Sigmoid colon (tissue), 7 donors: ENCODE results near the gene ARL6IP4. TPM values are rescaled to one million over a fixed set of nuclear protein-coding genes. Genes with fewer than 3 reads are reported as not detected.
A peak's percentile ranks its signal among the peaks of the same experiment; 100 is the strongest.

ENCODE experiments used
- DNase-seq: peaks from one replicate; pipeline ENCODE4 v3.0.0-alpha.2; 2019
- H3K27ac ChIP-seq, 4 donors: fragments of 200-600 bp; sonication (generic); one replicate each; pipeline ENCODE4 v1.5.1; 2016 to 2019; ENCODE audit warnings: mild to moderate bottlenecking in 1 of 4
- H3K27me3 ChIP-seq, 3 donors: fragments of 200-600 bp; sonication (generic); one replicate each; pipeline ENCODE4 v1.5.1; 2019; ENCODE audit warnings: mild to moderate bottlenecking in 1 of 3
- H3K36me3 ChIP-seq, 4 donors: fragments of 200-600 bp; sonication (generic); one replicate each; pipeline ENCODE4 v1.5.1; 2016 to 2019
- H3K4me1 ChIP-seq, 4 donors: fragments of 200-600 bp; sonication (generic); one replicate each; pipeline ENCODE4 v1.5.1; 2017 to 2019
- H3K4me3 ChIP-seq, 4 donors: fragments of 200-600 bp; sonication (generic); one replicate each; pipeline ENCODE4 v1.5.1; 2017 to 2019; ENCODE audit warnings: mild to moderate bottlenecking in 2 of 4, moderate library complexity in 1 of 4
- H3K9me3 ChIP-seq, 4 donors: fragments of 200-600 bp in 3 of 4; sonication (generic) in 3 of 4; one replicate each; pipeline versions ENCODE4 v1.5.1 to v1.6.1; 2013 to 2019
- EP300 ChIP-seq, 4 donors: sonication (generic); formaldehyde crosslinking; IDR thresholded peaks; one replicate each; pipeline ENCODE4 v1.6.1; 2017; ENCODE audit warnings: antibody characterized with exemption in 4 of 4
- POLR2A ChIP-seq, 2 donors: fragments of 450-650 bp; IDR thresholded peaks; one replicate each; pipeline ENCODE4 v1.6.1; 2016; ENCODE audit warnings: antibody characterized with exemption in 2 of 2, mild to moderate bottlenecking in 2 of 2, moderate library complexity in 2 of 2
- POLR2AphosphoS5 ChIP-seq, 4 donors: sonication (generic); formaldehyde crosslinking; IDR thresholded peaks; one replicate each; pipeline ENCODE4 v1.6.1; 2017; ENCODE audit warnings: antibody characterized with exemption in 4 of 4
- WGBS, 2 donors: extraction: QIAGEN DNeasy Blood & Tissue Kit; methylation state at CpG; one replicate each; pipeline ENCODE4 v1.1.7; 2013; 5-methylcytosine and 5-hydroxymethylcytosine counted together
- intact Hi-C: fragments of 100-400 bp; cut with DNase I; formaldehyde crosslinking; loops from one replicate; pipeline ENCODE4 v1.15.1; 2023
- polyA plus RNA-seq, 3 donors: library from polyadenylated mRNA; stranded (reverse); fragments of 200-250 nt; gene quantifications; one replicate each; pipeline ENCODE4 v1.2.3, GENCODE V29; 2013
- total RNA-seq, 4 donors: library from RNA; depleted of rRNA; stranded (reverse); fragments of >200 nt; gene quantifications; one replicate each; pipeline ENCODE4 v1.1.0, GENCODE V29; 2016
- TF ChIP-seq, protein P1 (sequence below), 4 experiments: fragments of 450-650 bp in 3 of 4; fragments of 200-600 bp in 1 of 4; IDR thresholded peaks; one replicate each; pipeline ENCODE4 v1.5.1; 2016 to 2019; ENCODE audit warnings: antibody characterized with exemption in 4 of 4, mild to moderate bottlenecking in 3 of 4, moderate library complexity in 2 of 4
- donor health status: healthy with polysubstance abuse.
- donor health status: Bipolar disorder and iron deficiency.
- donor health status: healthy.

Gene ARL6IP4
- total and polyA plus RNA-seq, 7 donors, result 211 to 358 (median 312) TPM

DNA sequence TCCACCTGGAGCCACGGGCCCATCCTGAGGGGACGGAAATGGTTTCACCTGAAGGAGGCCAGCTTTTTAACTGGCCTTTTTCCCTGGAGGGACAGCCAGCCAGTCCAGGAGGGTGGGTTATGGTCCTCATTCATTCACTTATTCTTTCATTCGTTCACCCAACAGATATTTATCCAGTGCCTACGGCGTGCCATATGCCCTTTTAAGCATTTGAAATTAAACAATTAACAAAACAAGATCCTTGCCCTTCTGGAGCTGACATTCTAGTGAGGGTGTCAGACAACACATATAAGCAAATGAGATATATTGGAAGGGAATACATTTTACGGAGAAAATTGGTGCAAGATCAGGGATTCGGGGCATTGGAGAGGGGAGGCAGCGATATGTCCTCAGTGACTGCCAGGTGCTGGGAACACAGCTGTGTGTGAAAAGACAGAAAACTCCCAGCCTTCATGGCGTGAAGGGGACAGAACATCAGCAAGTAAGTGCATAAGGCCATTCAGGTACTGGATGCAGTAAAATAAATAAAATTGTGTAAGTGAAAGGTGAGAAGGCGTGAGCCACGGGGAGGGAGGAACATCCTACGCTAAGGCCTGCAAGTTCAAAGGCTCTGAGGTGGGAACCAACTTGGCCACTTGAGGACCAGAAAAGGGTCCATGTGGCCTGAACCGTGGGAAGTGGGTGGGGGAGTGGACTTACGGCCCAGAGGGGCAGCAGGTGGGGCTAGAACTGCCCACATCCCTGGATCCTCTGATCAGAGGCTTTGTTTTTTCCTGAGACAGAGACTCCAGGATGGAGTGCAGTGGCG, 13.5 kb upstream of the ARL6IP4 start:
- intact Hi-C loops, result loop anchor here (5.0 kb wide), 1 partner anchor 70 kb away; the partner anchor contains the start of gene VPS37B
- Histone ChIP-seq H3K4me1 (peaks cover 0 to 40% (median 30%) of the 10 kb centered on the region in 4 donors), H3K27me3 (no peaks in the 10 kb centered on the region), H3K4me3 (peak overlapping the region in 3 of 4 donors; percentile 52 to 61 (median 59)), H3K27ac (peak overlapping the region; percentile 57 to 73 (median 66)), H3K36me3 (no peaks in the 10 kb centered on the region), H3K9me3 (no peaks in the 10 kb centered on the region)
- TF ChIP-seq POLR2A (IDR thresholded peaks at IDR 0.05) (no peak), POLR2AphosphoS5 (IDR thresholded peaks at IDR 0.05) (no peak), EP300 (IDR thresholded peaks at IDR 0.05) (no peak)
- TF ChIP-seq, protein P1, sequence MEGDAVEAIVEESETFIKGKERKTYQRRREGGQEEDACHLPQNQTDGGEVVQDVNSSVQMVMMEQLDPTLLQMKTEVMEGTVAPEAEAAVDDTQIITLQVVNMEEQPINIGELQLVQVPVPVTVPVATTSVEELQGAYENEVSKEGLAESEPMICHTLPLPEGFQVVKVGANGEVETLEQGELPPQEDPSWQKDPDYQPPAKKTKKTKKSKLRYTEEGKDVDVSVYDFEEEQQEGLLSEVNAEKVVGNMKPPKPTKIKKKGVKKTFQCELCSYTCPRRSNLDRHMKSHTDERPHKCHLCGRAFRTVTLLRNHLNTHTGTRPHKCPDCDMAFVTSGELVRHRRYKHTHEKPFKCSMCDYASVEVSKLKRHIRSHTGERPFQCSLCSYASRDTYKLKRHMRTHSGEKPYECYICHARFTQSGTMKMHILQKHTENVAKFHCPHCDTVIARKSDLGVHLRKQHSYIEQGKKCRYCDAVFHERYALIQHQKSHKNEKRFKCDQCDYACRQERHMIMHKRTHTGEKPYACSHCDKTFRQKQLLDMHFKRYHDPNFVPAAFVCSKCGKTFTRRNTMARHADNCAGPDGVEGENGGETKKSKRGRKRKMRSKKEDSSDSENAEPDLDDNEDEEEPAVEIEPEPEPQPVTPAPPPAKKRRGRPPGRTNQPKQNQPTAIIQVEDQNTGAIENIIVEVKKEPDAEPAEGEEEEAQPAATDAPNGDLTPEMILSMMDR (IDR thresholded peaks at IDR 0.05), result no peak
- WGBS, 2 donors, result 42 to 63% methylated on average over 15 of the region's 15 CpGs
- DNase-seq, result no peak

DNA sequence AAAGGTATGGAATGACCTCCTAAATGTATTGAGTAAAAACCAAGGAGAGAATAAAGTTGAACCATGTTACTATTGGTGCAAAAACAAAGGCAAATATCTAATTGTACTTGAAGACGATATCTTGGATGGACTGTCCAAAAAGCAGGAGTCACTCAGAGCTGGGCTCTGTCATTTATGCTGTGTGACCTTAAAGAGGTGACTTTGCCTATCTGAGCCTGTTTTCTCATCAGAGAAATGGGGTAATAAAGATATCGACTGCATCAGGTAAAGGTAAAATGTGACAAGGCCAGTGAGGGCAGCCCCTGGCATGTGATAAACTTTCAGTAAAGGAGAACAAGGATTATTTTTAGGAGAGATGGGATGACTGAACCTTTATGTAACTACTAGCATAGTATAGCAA, 12.4 kb upstream of the ARL6IP4 start:
- WGBS, 2 donors, result 81 to 91% methylated on average over 2 of the region's 2 CpGs
- H3K27ac ChIP-seq, result no peak overlapping the region
- intact Hi-C loops, result loop anchor here (5.0 kb wide), 1 partner anchor 71 kb away; the partner anchor contains the start of gene VPS37B
- DNase-seq, result no peak
- no peaks in the 10 kb centered on the region for H3K9me3 ChIP-seq
- no peaks in the 10 kb centered on the region for H3K27me3 ChIP-seq
- TF ChIP-seq POLR2AphosphoS5 (IDR thresholded peaks at IDR 0.05) (no peak), POLR2A (IDR thresholded peaks at IDR 0.05) (no peak), EP300 (IDR thresholded peaks at IDR 0.05) (no peak)
- TF ChIP-seq, protein P1 (IDR thresholded peaks at IDR 0.05), result no peak
- peaks cover 0 to 40% (median 30%) of the 10 kb centered on the region in 4 donors for H3K4me1 ChIP-seq
- no peak overlapping the region for H3K4me3 ChIP-seq
- no peaks in the 10 kb centered on the region for H3K36me3 ChIP-seq

DNA sequence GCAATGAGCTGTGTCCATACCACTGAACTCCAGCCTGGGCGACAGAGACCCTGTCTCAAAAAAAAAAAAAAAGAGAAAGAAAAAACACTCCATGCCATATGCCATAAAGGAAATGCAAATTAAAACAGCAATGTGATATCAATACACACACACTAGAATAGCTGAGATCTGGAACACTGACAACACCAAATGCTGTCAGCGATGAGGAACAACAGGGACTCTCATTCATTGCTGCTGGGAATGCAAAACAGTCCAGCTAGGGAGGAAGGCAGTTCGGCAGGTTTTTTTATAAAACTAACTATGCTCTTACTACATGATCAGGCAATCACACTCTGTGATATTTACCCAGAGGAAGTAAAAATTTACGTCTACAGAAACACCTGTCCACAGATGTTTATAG, 10.8 kb upstream of the ARL6IP4 start:
- TF ChIP-seq POLR2A (IDR thresholded peaks at IDR 0.05) (no peak), POLR2AphosphoS5 (IDR thresholded peaks at IDR 0.05) (peak in 1 of 4 donors; percentile 16)
- peaks cover 0 to 36% (median 26%) of the 10 kb centered on the region in 4 donors for H3K4me1 ChIP-seq
- no peak overlapping the region for H3K4me3 ChIP-seq
- intact Hi-C loops, result loop anchor here (5.0 kb wide), 1 partner anchor 72 kb away; the partner anchor contains the start of gene VPS37B
- no peaks in the 10 kb centered on the region for H3K9me3 ChIP-seq
- no peaks in the 10 kb centered on the region for H3K27me3 ChIP-seq
- WGBS, 2 donors, result 7 to 44% methylated on average over 4 of the region's 4 CpGs
- H3K36me3 ChIP-seq, result no peaks in the 10 kb centered on the region
- H3K27ac ChIP-seq, result peak overlapping the region in 1 of 4 donors; percentile 2
- no peak for DNase-seq

DNA sequence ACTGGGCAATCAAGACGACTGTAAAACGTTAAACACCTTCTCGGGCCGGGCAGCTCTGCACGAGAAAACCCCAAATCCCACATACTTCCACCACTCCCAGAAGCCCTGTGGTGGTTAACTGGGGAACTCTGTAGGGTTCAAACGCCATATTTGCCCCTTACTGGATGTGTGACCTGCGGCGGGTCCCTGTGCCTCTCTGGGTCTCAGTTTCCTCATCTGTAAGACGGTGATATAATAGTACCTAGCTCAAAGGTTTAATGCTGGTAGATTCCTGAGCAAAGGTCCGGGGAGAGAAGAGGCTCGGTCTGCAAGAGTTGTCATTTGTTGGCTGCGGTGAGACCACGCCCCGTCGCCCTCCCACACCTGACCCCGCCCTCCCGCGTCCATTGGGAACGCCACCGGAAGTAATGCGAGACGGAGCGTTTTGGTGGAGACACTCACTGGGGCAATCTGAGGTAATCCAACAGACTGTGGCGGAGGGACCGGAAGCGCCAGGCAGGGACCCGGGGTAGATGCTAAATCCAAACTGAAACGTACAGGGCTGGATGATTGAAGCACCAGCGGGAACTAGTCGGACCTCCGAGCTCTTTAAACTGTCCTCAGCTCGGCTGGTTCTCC, 6.1 kb upstream of the ARL6IP4 start:
- H3K4me3 ChIP-seq, result peak overlapping the region; percentile 84 to 96 (median 89)
- H3K27ac ChIP-seq, result peak overlapping the region; percentile 97 to 99 (median 98)
- peaks cover 0 to 49% (median 38%) of the 10 kb centered on the region in 4 donors for H3K4me1 ChIP-seq
- TF ChIP-seq POLR2AphosphoS5 (IDR thresholded peaks at IDR 0.05) (peak in 3 of 4 donors; percentile 27 to 76 (median 30)), EP300 (IDR thresholded peaks at IDR 0.05) (no peak)
- H3K36me3 ChIP-seq, result peaks cover 0 to 7% (median 0%) of the 10 kb centered on the region in 4 donors
- peak; percentile 99 for DNase-seq
- H3K27me3 ChIP-seq, result no peaks in the 10 kb centered on the region
- H3K9me3 ChIP-seq, result no peaks in the 10 kb centered on the region
- intact Hi-C loops, result loop anchor here (2.0 kb wide), 1 partner anchor 258 kb away; the partner anchor contains the start of genes MPHOSPH9 and MTRFR
- WGBS, 2 donors, result 0% methylated on average over 32 of the region's 32 CpGs

DNA sequence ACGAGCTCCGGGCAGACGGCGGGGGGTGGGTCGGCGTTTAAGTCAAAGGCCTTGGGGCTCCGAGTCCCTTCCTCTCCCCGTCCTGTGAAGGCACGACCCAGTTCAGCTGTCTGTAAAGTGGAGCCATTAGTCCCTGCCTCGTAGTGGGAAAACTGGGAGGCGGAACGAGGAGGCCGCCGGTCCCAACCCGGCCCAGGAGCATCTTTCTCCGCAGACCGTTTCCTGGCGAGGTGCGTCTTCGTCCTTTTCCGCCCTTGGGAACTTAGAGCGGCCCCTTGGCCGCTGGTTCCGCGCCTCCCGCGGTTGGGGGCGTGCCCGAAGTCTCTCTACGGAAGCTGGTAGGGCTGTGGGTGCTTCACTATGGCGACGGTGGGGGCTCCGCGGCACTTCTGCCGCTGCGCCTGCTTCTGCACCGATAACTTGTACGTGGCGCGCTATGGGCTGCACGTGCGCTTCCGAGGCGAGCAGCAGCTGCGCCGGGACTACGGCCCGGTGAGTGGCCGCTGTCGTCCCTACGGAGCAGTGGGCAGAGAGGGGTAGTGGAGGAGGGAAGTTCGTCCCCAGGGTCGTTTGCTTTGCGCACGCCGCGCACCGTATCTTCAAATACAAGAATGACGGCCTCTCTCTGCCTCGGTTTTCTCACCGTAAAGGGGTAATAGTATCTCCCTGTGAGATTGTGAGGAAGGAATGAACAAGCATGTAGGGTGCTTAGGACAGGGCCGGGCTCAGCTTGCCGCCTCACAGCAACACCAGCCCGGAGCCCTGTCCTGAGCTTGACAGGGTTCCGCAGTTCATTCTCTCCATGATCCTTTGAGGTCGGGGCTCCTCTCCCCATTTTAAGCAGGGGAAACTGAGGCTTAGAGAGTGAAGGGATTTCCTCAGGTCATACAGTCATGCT, 5.3 kb upstream of the ARL6IP4 start, which contains the start of gene OGFOD2:
OGFOD2 (plus strand) TSS at position 353 of the 898 bp plus-strand sequence; CDS start at position 361, 8 bp downstream.
- Histone ChIP-seq H3K4me1 (peaks cover 0 to 49% (median 46%) of the 10 kb centered on the region in 4 donors), H3K27ac (peak within 1 kb of the TSS; percentile 97 to 99 (median 98)), H3K4me3 (peak within 1 kb of the TSS; percentile 84 to 96 (median 89)), H3K27me3 (no peaks in the 10 kb centered on the region), H3K9me3 (no peaks in the 10 kb centered on the region), H3K36me3 (peaks cover 0 to 7% (median 0%) of the 10 kb centered on the region in 4 donors)
- DNase-seq, result peak; percentile 95
- intact Hi-C loops, result loop anchor here (2.0 kb wide), 1 partner anchor 258 kb away; the partner anchor contains the start of genes MPHOSPH9 and MTRFR
- TF ChIP-seq POLR2AphosphoS5 (IDR thresholded peaks at IDR 0.05) (peak; percentile 47 to 76 (median 72)), POLR2A (IDR thresholded peaks at IDR 0.05) (no peak)
- 0% methylated on average over 66 of the region's 66 CpGs for WGBS, 2 donors
